Measurements from ENCODE around the gene CDT1. TPM values are rescaled to one million over a fixed set of nuclear protein-coding genes. Genes with fewer than 3 reads are reported as not detected.
A peak's percentile ranks its signal among the peaks of the same experiment; 100 is the strongest.

The CDT1 gene
- total RNA-seq, 1 experiment from 2014 or later, result 97.7 TPM

GRCh38 chr16:88758944-88759244, 44.7 kb upstream of the CDT1 start:
- H3K4me3 ChIP-seq (ENCODE audit: low read depth, low read length), result no peak overlapping the region
- POLR2A ChIA-PET, result no interaction called here
- DNase-seq, result no peak
- H3K4me3 Mint-ChIP-seq (ENCODE audit: unreplicated experiment), result no peak overlapping the region
- no peak for TF ChIP-seq CTCF (IDR thresholded peaks at IDR 0.05; ENCODE audit: insufficient read depth in 1 of 2, low read depth in 1 of 2, low read length in 1 of 2, severe bottlenecking in 1 of 2, unreplicated experiment in 1 of 2)
- H3K27me3 ChIP-seq (replicated peaks; ENCODE audit: control insufficient read depth, insufficient read depth, low read length), result no peaks in the 10 kb centered on the region
- CTCF ChIA-PET, result interaction anchor here (4.7 kb wide), 1 partner anchor 22 kb away, joined by 30 read pairs; no protein-coding TSS in a partner anchor
- H3K9me3 ChIP-seq, result no peaks in the 10 kb centered on the region
- no peaks in the 10 kb centered on the region for H3K9me3 Mint-ChIP-seq (ENCODE audit: unreplicated experiment)
- H3K36me3 Mint-ChIP-seq (ENCODE audit: insufficient read depth, unreplicated experiment), result peaks cover 35% of the 10 kb centered on the region
- H3K4me1 ChIP-seq, result peaks cover 21% of the 10 kb centered on the region
- BruUV-seq (replicated peaks), result no TSS peak
- H3K27ac Mint-ChIP-seq (ENCODE audit: unreplicated experiment), result peak overlapping the region; percentile 42
- no peaks in the 10 kb centered on the region for H3K27me3 Mint-ChIP-seq (ENCODE audit: insufficient read depth, unreplicated experiment)
- intact Hi-C loops (cut with micrococcal nuclease; ENCODE audit: unreplicated experiment), result no loop called here
- no peaks in the 10 kb centered on the region for H3K36me3 ChIP-seq (ENCODE audit: control insufficient read depth, insufficient read depth, low read length)
- H3K4me1 Mint-ChIP-seq (ENCODE audit: low read depth, unreplicated experiment), result peaks cover 9% of the 10 kb centered on the region

- H3K9me3 ChIP-seq, result no peaks in the 10 kb centered on the region
- Mint-ChIP-seq H3K27me3 (ENCODE audit: insufficient read depth, unreplicated experiment) (no peaks in the 10 kb centered on the region), H3K4me1 (ENCODE audit: low read depth, unreplicated experiment) (peaks cover 11% of the 10 kb centered on the region), H3K27ac (ENCODE audit: unreplicated experiment) (peak overlapping the region; percentile 42), H3K9me3 (ENCODE audit: unreplicated experiment) (no peaks in the 10 kb centered on the region), H3K4me3 (ENCODE audit: unreplicated experiment) (no peak overlapping the region), H3K36me3 (ENCODE audit: insufficient read depth, unreplicated experiment) (peaks cover 40% of the 10 kb centered on the region)
- BruUV-seq (replicated peaks), result no TSS peak
- no peak for TF ChIP-seq CTCF (IDR thresholded peaks at IDR 0.05; ENCODE audit: insufficient read depth in 1 of 2, low read depth in 1 of 2, low read length in 1 of 2, severe bottlenecking in 1 of 2, unreplicated experiment in 1 of 2)
- ChIA-PET POLR2A (no interaction called here), CTCF (interaction anchor here (4.7 kb wide), 1 partner anchor 23 kb away, joined by 30 read pairs; no protein-coding TSS in a partner anchor)
- H3K4me3 ChIP-seq (ENCODE audit: low read depth, low read length), result no peak overlapping the region
- intact Hi-C loops (cut with micrococcal nuclease; ENCODE audit: unreplicated experiment), result no loop called here
- H3K36me3 ChIP-seq (ENCODE audit: control insufficient read depth, insufficient read depth, low read length), result no peaks in the 10 kb centered on the region
- DNase-seq, result no peak
- H3K4me1 ChIP-seq, result peaks cover 26% of the 10 kb centered on the region
- H3K27me3 ChIP-seq (replicated peaks; ENCODE audit: control insufficient read depth, insufficient read depth, low read length), result no peaks in the 10 kb centered on the region
Measured at GRCh38 chr16:88759245-88759975, 44.2 kb upstream of the CDT1 start.

- intact Hi-C loops (cut with micrococcal nuclease; ENCODE audit: unreplicated experiment), result no loop called here
- Mint-ChIP-seq H3K4me3 (ENCODE audit: unreplicated experiment) (no peak overlapping the region), H3K9me3 (ENCODE audit: unreplicated experiment) (no peaks in the 10 kb centered on the region), H3K27ac (ENCODE audit: unreplicated experiment) (peak overlapping the region; percentile 42), H3K27me3 (ENCODE audit: insufficient read depth, unreplicated experiment) (no peaks in the 10 kb centered on the region), H3K4me1 (ENCODE audit: low read depth, unreplicated experiment) (peaks cover 11% of the 10 kb centered on the region), H3K36me3 (ENCODE audit: insufficient read depth, unreplicated experiment) (peaks cover 45% of the 10 kb centered on the region)
- H3K36me3 ChIP-seq (ENCODE audit: control insufficient read depth, insufficient read depth, low read length), result no peaks in the 10 kb centered on the region
- peaks cover 32% of the 10 kb centered on the region for H3K4me1 ChIP-seq
- ChIA-PET CTCF (interaction anchor here (4.7 kb wide), 1 partner anchor 23 kb away, joined by 30 read pairs; no protein-coding TSS in a partner anchor), POLR2A (no interaction called here)
- no TSS peak for BruUV-seq (replicated peaks)
- H3K9me3 ChIP-seq, result no peaks in the 10 kb centered on the region
- H3K27me3 ChIP-seq (replicated peaks; ENCODE audit: control insufficient read depth, insufficient read depth, low read length), result no peaks in the 10 kb centered on the region
- no peak for DNase-seq
- no peak overlapping the region for H3K4me3 ChIP-seq (ENCODE audit: low read depth, low read length)
- no peak for TF ChIP-seq CTCF (IDR thresholded peaks at IDR 0.05; ENCODE audit: insufficient read depth in 1 of 2, low read depth in 1 of 2, low read length in 1 of 2, severe bottlenecking in 1 of 2, unreplicated experiment in 1 of 2)
Measured at GRCh38 chr16:88759976-88760350, 43.6 kb upstream of the CDT1 start.
